HG02884 (cell line): Measurements from ENCODE around the gene NUDC.
"Not testable (repeated sequence)": the region's sequence is repeated elsewhere in the genome, so short reads cannot be mapped to it uniquely, and the experiment has no call there.

Experiments
- ATAC-seq: cut with Tn5 transposase; IDR thresholded peaks from one replicate; pipeline ENCODE4 v1.9.1; 2021; ENCODE audit warnings: mild to moderate bottlenecking, moderate library complexity; ENCODE audit not compliant: unreplicated experiment

The NUDC gene

GRCh38 chr1:26911399-26912146 lies 10.0 kb upstream of the NUDC start:
- ATAC-seq: no peak

- ATAC-seq: no peak
Observed at GRCh38 chr1:26912147-26912490, 9.4 kb upstream of the NUDC start.

- no peak for ATAC-seq
Observed at GRCh38 chr1:26913389-26913753, 8.2 kb upstream of the NUDC start.

GRCh38 chr1:26913754-26914619 lies 7.6 kb upstream of the NUDC start, which contains the start of gene NR0B2:
Gene NR0B2 (minus strand): TSS chr1:26913975. CDS start chr1:26913940, 35 bp downstream.
- ATAC-seq: no peak

- ATAC-seq: no peak
Observed at GRCh38 chr1:26915204-26915842, 6.2 kb upstream of the NUDC start.

- ATAC-seq: no peak
Observed at GRCh38 chr1:26921126-26921539, 410 bp upstream of the NUDC start.

GRCh38 chr1:26922431-26922729 lies 837 bp downstream of the NUDC start:
- ATAC-seq: no peak

- ATAC-seq: no peak
Observed at GRCh38 chr1:26922901-26923300, 1.4 kb downstream of the NUDC start.

- no peak for ATAC-seq
Observed at GRCh38 chr1:26923711-26924110, 2.2 kb downstream of the NUDC start.

GRCh38 chr1:26932531-26932930 lies 11.0 kb downstream of the NUDC start:
- ATAC-seq: no peak

- ATAC-seq: no peak
Observed at GRCh38 chr1:26936823-26937222, 15.3 kb downstream of the NUDC start.

GRCh38 chr1:26938004-26938658 lies 16.6 kb downstream of the NUDC start:
- no peak for ATAC-seq

- ATAC-seq: no peak
Observed at GRCh38 chr1:26938659-26939025, 17.1 kb downstream of the NUDC start.

GRCh38 chr1:26941311-26941710 lies 19.8 kb downstream of the NUDC start:
- no peak for ATAC-seq

- ATAC-seq: no peak
Observed at GRCh38 chr1:26942656-26943055, 21.1 kb downstream of the NUDC start.

GRCh38 chr1:26945138-26945537 lies 23.6 kb downstream of the NUDC start:
- no peak for ATAC-seq

GRCh38 chr1:26945728-26946127 lies 24.2 kb downstream of the NUDC start:
- ATAC-seq: no peak

- no peak for ATAC-seq
Observed at GRCh38 chr1:26946270-26946669, 24.7 kb downstream of the NUDC start.

- not testable (repeated sequence) for ATAC-seq
Observed at GRCh38 chr1:26948725-26949057, 27.1 kb downstream of the NUDC start.

GRCh38 chr1:26949266-26949925 lies 27.9 kb downstream of the NUDC start:
- no peak for ATAC-seq

GRCh38 chr1:26949926-26950319 lies 28.4 kb downstream of the NUDC start:
- no peak for ATAC-seq
